H1 (cell line): Measurements from ENCODE around the gene HELQ.

ENCODE experiments used
- BCL11A ChIP-seq, 2 experiments: IDR thresholded peaks; one replicate each; pipeline ENCODE4 v1.6.1; 2011; ENCODE audit warnings: low read depth in 2 of 2, low read length in 2 of 2, mild to moderate bottlenecking in 2 of 2
- CBX8 ChIP-seq: fragments of 300-800, 300-1000 bp; sonication (generic); IDR thresholded peaks from 2 replicates; pipeline ENCODE4 v1.7.1; 2016; ENCODE audit warnings: low read depth, low read length, borderline replicate concordance
- CHD2 ChIP-seq: IDR thresholded peaks from 2 replicates; pipeline ENCODE4 v1.6.1; 2012; ENCODE audit warnings: low read length, improper control_type of control experiment
- CHD7 ChIP-seq: fragments of 300-600 bp; sonication (generic); IDR thresholded peaks from 2 replicates; pipeline ENCODE4 v1.7.1; 2012; ENCODE audit warnings: low read length, moderate library complexity, mild to moderate bottlenecking, inconsistent platforms; ENCODE audit not compliant: insufficient replicate concordance
- CREB1 ChIP-seq: IDR thresholded peaks from 2 replicates; pipeline ENCODE4 v1.6.1; 2012; ENCODE audit warnings: inconsistent platforms
- CTCF ChIP-seq, 3 experiments: IDR thresholded peaks; 1 replicate in 2 of 3; 2 replicates in 1 of 3; pipeline versions ENCODE4 v1.5.1 to v1.6.1; 2011; ENCODE audit warnings: low read length in 3 of 3, mild to moderate bottlenecking in 3 of 3, inconsistent platforms in 2 of 3, low read depth in 1 of 3, moderate library complexity in 1 of 3; ENCODE audit not compliant: insufficient read depth in 1 of 3; ENCODE audit errors: control extremely low read depth in 1 of 3
- KDM5A ChIP-seq: fragments of 200-600 bp; IDR thresholded peaks from 2 replicates; pipeline ENCODE4 v1.7.1; 2012; ENCODE audit warnings: mild to moderate bottlenecking, low read length, inconsistent platforms, mixed read lengths
- POLR2A ChIP-seq, 2 experiments: IDR thresholded peaks; 1 replicate in 1 of 2; 2 replicates in 1 of 2; pipeline ENCODE4 v1.6.1; 2011; ENCODE audit warnings: low read depth in 2 of 2, low read length in 2 of 2, mild to moderate bottlenecking in 2 of 2; ENCODE audit errors: control extremely low read depth in 1 of 2
- RFX5 ChIP-seq: IDR thresholded peaks from 2 replicates; pipeline ENCODE4 v1.6.1; 2011; ENCODE audit warnings: low read depth, low read length, improper control_type of control experiment, borderline replicate concordance
- RXRA ChIP-seq: IDR thresholded peaks from 2 replicates; pipeline ENCODE4 v1.6.1; 2011; ENCODE audit warnings: low read depth, mild to moderate bottlenecking, low read length, moderate library complexity; ENCODE audit not compliant: insufficient read depth
- SP1 ChIP-seq: IDR thresholded peaks from 2 replicates; pipeline ENCODE4 v1.6.1; 2011; ENCODE audit warnings: low read depth, low read length
- TAF1 ChIP-seq: IDR thresholded peaks from 2 replicates; pipeline ENCODE4 v1.6.1; 2011; ENCODE audit warnings: mild to moderate bottlenecking, low read depth, low read length

DNA sequence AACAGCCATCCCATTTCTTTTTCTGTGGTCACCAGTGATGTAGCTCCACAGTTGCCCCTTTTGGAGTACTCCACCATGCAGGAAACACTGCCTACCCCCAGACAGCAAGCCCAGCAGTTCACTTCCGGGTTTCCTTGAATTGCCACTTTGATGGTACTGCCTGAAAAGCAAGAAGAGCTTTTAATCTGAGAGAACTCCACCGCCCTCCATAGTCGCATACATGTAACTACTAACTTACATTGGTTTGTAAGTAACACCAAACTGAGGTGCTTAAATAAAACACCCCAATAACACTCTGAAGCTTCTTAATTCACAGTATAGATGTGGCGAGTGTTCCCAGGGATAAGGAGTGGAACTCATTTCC, 67.3 kb downstream of the HELQ start:
- TF ChIP-seq CTCF (IDR thresholded peaks at IDR 0.05; ENCODE audit: control extremely low read depth in 1 of 3, insufficient read depth in 1 of 3, low read depth in 1 of 3, low read length in 3 of 3) (no peak), TAF1 (no peak), CREB1 (no peak), POLR2A (IDR thresholded peaks at IDR 0.05; ENCODE audit: control extremely low read depth in 1 of 2, low read depth in 2 of 2, low read length in 2 of 2) (no peak), CHD7 (no peak), SP1 (no peak), RFX5 (no peak), CHD2 (no peak), RXRA (no peak), CBX8 (no peak), KDM5A (no peak), BCL11A (IDR thresholded peaks at IDR 0.05; ENCODE audit: low read depth in 2 of 2, low read length in 2 of 2) (no peak)
